22Rv1 (cell line): ENCODE data around the gene TRA2A.

Experiments used
- CTCF ChIP-seq: fragments of 450-650 bp; IDR thresholded peaks from 2 replicates; pipeline ENCODE4 v1.5.1; 2017; ENCODE audit warnings: mild to moderate bottlenecking
- ZFX ChIP-seq: fragments of 450-650 bp; IDR thresholded peaks from 2 replicates; pipeline ENCODE4 v1.6.1; 2017; ENCODE audit warnings: antibody characterized with exemption, borderline replicate concordance

- TF ChIP-seq CTCF (no peak), ZFX (no peak)
Observed at GRCh38 chr7:23470330-23471105, 61.3 kb downstream of the TRA2A start, which contains the start of gene IGF2BP3.
